ENCODE measurements around the gene ZNF423.

DNA sequence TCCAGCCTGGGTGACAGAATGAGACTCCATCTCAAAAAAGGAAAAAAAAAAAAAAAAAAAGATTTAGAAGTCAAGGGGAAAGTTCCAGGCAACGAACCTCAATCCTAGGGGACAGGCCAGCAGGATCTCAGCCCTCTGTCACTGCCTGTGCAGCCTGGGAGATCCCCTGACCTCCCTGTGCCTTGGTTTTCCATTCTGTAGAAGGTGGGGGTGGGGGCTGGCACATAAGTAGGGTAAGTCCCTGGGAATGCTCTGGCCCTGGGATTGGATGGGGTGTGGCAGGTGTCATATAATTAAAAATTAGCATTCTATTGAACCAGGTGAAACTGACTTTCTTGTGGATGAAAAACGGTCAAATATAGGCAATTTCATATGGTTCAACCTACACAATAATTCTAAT, 391.8 kb downstream of the ZNF423 start:
- TF ChIP-seq CBX2 (IDR thresholded peaks at IDR 0.05; ENCODE audit: insufficient read depth, low read length, poor library complexity, severe bottlenecking) (no peak), JUN (IDR thresholded peaks at IDR 0.05; ENCODE audit: borderline replicate concordance, low read depth, low read length) (no peak), JUN (CRISPR knock-in tag; IDR thresholded peaks at IDR 0.05; ENCODE audit: borderline replicate concordance) (no peak), POLR2A (conservative IDR thresholded peaks at IDR 0.05) (no peak), MNT (conservative IDR thresholded peaks at IDR 0.05) (no peak)
